ENCODE measurements around the gene PDZD11.
"Not testable (repeated sequence)": the region's sequence is repeated elsewhere in the genome, so short reads cannot be mapped to it uniquely, and the experiment has no call there.

Gene PDZD11

GRCh38 chrX:70253377-70254062 lies 36.2 kb downstream of the PDZD11 start:
- Histone ChIP-seq H3K9me3 (ENCODE audit: low read depth, low read length) (no peaks in the 10 kb centered on the region), H3K36me3 (ENCODE audit: insufficient read depth, low read length) (no peaks in the 10 kb centered on the region), H3K4me3 (no peak overlapping the region), H3K27ac (no peak overlapping the region), H3K9ac (ENCODE audit: insufficient read length) (no peak overlapping the region)
- TF ChIP-seq POLR2AphosphoS5 (IDR thresholded peaks at IDR 0.05; ENCODE audit: borderline replicate concordance, low read depth, low read length), result no peak
- no peak for TF ChIP-seq EZH2 (IDR thresholded peaks at IDR 0.05)
- no peak for TF ChIP-seq FOXP2 (optimal IDR thresholded peaks at IDR 0.05; ENCODE audit: control extremely low read depth, extremely low read length, insufficient read depth)
- DNase-seq (ENCODE audit: low read depth, low spot score), result no peak

GRCh38 chrX:70252491-70252890 lies 37.2 kb downstream of the PDZD11 start:
- H3K27ac ChIP-seq, result no peak overlapping the region
- no peaks in the 10 kb centered on the region for H3K9me3 ChIP-seq (ENCODE audit: low read depth, low read length)
- no peak for DNase-seq (ENCODE audit: low read depth, low spot score)
- no peaks in the 10 kb centered on the region for H3K36me3 ChIP-seq (ENCODE audit: insufficient read depth, low read length)
- TF ChIP-seq POLR2AphosphoS5 (IDR thresholded peaks at IDR 0.05; ENCODE audit: borderline replicate concordance, low read depth, low read length) (no peak), FOXP2 (optimal IDR thresholded peaks at IDR 0.05; ENCODE audit: control extremely low read depth, extremely low read length, insufficient read depth) (no peak), EZH2 (IDR thresholded peaks at IDR 0.05) (no peak)
- H3K9ac ChIP-seq (ENCODE audit: insufficient read length), result no peak overlapping the region
- no peak overlapping the region for H3K4me3 ChIP-seq

- Histone ChIP-seq H3K9ac (ENCODE audit: insufficient read length) (no peak overlapping the region), H3K9me3 (ENCODE audit: low read depth, low read length) (no peaks in the 10 kb centered on the region), H3K36me3 (ENCODE audit: insufficient read depth, low read length) (no peaks in the 10 kb centered on the region), H3K27ac (no peak overlapping the region), H3K4me3 (no peak overlapping the region)
- DNase-seq (ENCODE audit: low read depth, low spot score), result no peak
- no peak for TF ChIP-seq FOXP2 (optimal IDR thresholded peaks at IDR 0.05; ENCODE audit: control extremely low read depth, extremely low read length, insufficient read depth)
- TF ChIP-seq EZH2 (IDR thresholded peaks at IDR 0.05), result no peak
- no peak for TF ChIP-seq POLR2AphosphoS5 (IDR thresholded peaks at IDR 0.05; ENCODE audit: borderline replicate concordance, low read depth, low read length)
These were observed 42.5 kb downstream of the PDZD11 start for GRCh38 chrX:70247252-70247651.

- no peak for DNase-seq (ENCODE audit: low read depth, low spot score)
- no peak overlapping the region for H3K27ac ChIP-seq
- TF ChIP-seq POLR2AphosphoS5 (IDR thresholded peaks at IDR 0.05; ENCODE audit: borderline replicate concordance, low read depth, low read length) (no peak), EZH2 (IDR thresholded peaks at IDR 0.05) (no peak), FOXP2 (optimal IDR thresholded peaks at IDR 0.05; ENCODE audit: control extremely low read depth, extremely low read length, insufficient read depth) (no peak)
- H3K9me3 ChIP-seq (ENCODE audit: low read depth, low read length), result no peaks in the 10 kb centered on the region
- no peak overlapping the region for H3K4me3 ChIP-seq
- no peak overlapping the region for H3K9ac ChIP-seq (ENCODE audit: insufficient read length)
- H3K36me3 ChIP-seq (ENCODE audit: insufficient read depth, low read length), result no peaks in the 10 kb centered on the region
These were observed 44.8 kb downstream of the PDZD11 start for GRCh38 chrX:70244881-70245280.

GRCh38 chrX:70243601-70244000 lies 46.1 kb downstream of the PDZD11 start:
- H3K9ac ChIP-seq (ENCODE audit: insufficient read length); H3K9me3 ChIP-seq (ENCODE audit: low read depth, low read length); DNase-seq (ENCODE audit: low read depth, low spot score); H3K27ac ChIP-seq; H3K36me3 ChIP-seq (ENCODE audit: insufficient read depth, low read length); H3K4me3 ChIP-seq: not testable (repeated sequence)

- H3K36me3 ChIP-seq (ENCODE audit: insufficient read depth, low read length), result no peaks in the 10 kb centered on the region
- H3K9me3 ChIP-seq (ENCODE audit: low read depth, low read length), result no peaks in the 10 kb centered on the region
- no peak overlapping the region for H3K4me3 ChIP-seq
- no peak for TF ChIP-seq EZH2 (IDR thresholded peaks at IDR 0.05)
- no peak for TF ChIP-seq POLR2AphosphoS5 (IDR thresholded peaks at IDR 0.05; ENCODE audit: borderline replicate concordance, low read depth, low read length)
- no peak for TF ChIP-seq FOXP2 (optimal IDR thresholded peaks at IDR 0.05; ENCODE audit: control extremely low read depth, extremely low read length, insufficient read depth)
- DNase-seq (ENCODE audit: low read depth, low spot score), result no peak
- no peak overlapping the region for H3K27ac ChIP-seq
- H3K9ac ChIP-seq (ENCODE audit: insufficient read length), result no peak overlapping the region
These were observed 48.2 kb downstream of the PDZD11 start for GRCh38 chrX:70241501-70241900.

- DNase-seq (ENCODE audit: low read depth, low spot score), result no peak
- Histone ChIP-seq H3K27ac (no peak overlapping the region), H3K4me3 (no peak overlapping the region), H3K9ac (ENCODE audit: insufficient read length) (no peak overlapping the region), H3K9me3 (ENCODE audit: low read depth, low read length) (no peaks in the 10 kb centered on the region), H3K36me3 (ENCODE audit: insufficient read depth, low read length) (no peaks in the 10 kb centered on the region)
- TF ChIP-seq EZH2 (IDR thresholded peaks at IDR 0.05), result no peak
These were observed 49.0 kb downstream of the PDZD11 start for GRCh38 chrX:70240751-70241150.
